Lower leg skin (tissue), 3 donors: ENCODE measurements around the gene RGL3.

Source experiments
- POLR2A ChIP-seq, 2 donors: fragments of 450-650 bp; IDR thresholded peaks; one replicate each; pipeline ENCODE4 v1.6.1; 2016 to 2017; ENCODE audit warnings: antibody characterized with exemption in 2 of 2, mild to moderate bottlenecking in 1 of 2, moderate library complexity in 1 of 2
- TF ChIP-seq, protein P1 (sequence below), 3 donors: fragments of 450-650 bp; IDR thresholded peaks; one replicate each; pipeline ENCODE4 v1.5.1; 2016; ENCODE audit warnings: antibody characterized with exemption in 3 of 3, mild to moderate bottlenecking in 3 of 3, moderate library complexity in 2 of 3

DNA sequence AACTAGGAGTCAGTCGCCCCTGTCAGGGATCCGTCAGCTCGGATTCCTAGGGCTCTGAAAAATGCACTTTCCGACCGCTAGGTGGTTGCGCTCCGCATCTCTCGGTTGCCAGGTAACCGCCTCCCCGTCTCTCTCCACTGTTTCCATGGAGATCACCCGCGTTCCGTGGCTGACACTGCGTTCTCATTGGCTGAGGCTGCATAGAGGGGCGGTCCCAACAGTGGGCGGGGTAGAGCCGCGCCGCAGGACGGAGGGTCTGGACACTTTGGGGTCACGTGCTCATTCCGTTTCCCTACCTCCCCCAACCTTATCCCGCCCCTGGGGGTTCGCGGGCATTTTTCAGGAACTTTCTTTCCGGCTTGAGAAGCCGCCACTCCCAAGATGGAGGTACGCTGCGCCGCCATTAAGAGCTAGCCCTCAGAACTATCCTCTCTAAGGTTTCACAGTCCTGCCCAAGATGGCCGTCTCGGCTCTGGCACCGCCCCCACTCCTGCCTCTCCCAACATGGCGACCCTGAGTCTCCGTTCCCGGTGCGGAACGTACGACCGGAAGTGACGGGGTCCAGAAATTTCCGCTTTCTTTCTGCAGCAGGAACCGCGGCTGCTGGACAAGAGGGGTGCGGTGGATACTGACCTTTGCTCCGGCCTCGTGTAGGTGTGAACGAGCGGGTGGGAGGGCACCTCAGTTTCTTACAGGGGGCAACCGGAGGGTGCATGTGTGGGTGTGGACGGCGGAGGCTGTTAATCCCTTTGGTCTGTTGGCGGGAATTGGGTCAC is 16.1 kb upstream of the RGL3 start, which contains the start of the genes ODAD3 and PRKCSH:
- TF ChIP-seq, protein P1, sequence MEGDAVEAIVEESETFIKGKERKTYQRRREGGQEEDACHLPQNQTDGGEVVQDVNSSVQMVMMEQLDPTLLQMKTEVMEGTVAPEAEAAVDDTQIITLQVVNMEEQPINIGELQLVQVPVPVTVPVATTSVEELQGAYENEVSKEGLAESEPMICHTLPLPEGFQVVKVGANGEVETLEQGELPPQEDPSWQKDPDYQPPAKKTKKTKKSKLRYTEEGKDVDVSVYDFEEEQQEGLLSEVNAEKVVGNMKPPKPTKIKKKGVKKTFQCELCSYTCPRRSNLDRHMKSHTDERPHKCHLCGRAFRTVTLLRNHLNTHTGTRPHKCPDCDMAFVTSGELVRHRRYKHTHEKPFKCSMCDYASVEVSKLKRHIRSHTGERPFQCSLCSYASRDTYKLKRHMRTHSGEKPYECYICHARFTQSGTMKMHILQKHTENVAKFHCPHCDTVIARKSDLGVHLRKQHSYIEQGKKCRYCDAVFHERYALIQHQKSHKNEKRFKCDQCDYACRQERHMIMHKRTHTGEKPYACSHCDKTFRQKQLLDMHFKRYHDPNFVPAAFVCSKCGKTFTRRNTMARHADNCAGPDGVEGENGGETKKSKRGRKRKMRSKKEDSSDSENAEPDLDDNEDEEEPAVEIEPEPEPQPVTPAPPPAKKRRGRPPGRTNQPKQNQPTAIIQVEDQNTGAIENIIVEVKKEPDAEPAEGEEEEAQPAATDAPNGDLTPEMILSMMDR (IDR thresholded peaks at IDR 0.05), result peak in 2 of 3 donors; percentile 36 to 99
- TF ChIP-seq POLR2A (IDR thresholded peaks at IDR 0.05), result no peak
